ENCODE measurements around the gene OR10A6.

- TF ChIP-seq CTCF (IDR thresholded peaks at IDR 0.05; ENCODE audit: poor library complexity), result no peak
- no peak for TF ChIP-seq EZH2 (IDR thresholded peaks at IDR 0.05; ENCODE audit: borderline replicate concordance)
Observed at GRCh38 chr11:7918141-7918540, 12.9 kb downstream of the OR10A6 start.

Measured in hepatocyte (in vitro differentiated cells).